ENCODE results near the gene TGFA. TPM values are rescaled to one million over a fixed set of nuclear protein-coding genes. Genes with fewer than 3 reads are reported as not detected.

TGFA gene
- total RNA-seq, 2 donors from 2014 or later = 1.1 to 1.9 TPM

DNA sequence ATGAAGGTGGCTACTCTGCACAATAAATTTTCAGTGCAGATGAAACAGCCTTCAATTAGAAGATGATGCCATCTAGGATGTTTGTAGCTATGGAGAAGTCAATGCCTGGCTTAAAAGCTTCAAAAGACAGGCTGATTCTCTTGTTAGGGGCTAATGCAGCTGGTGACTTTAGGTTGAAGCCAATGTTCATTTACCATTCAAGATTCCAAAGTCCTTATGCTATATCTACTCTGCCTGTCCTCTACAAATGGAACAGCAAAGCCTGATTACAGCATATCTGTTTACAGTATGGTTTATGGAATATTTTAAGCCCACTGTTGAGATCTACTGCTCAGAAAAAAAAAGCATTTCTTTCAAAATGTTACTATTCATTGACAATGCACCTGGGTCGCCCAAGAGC is 15.8 kb downstream of the TGFA start:
- Histone ChIP-seq H3K36me3 (no peaks in the 10 kb centered on the region), H3K9me3 (peaks cover 2% of the 10 kb centered on the region), H3K4me1 (ENCODE audit: control insufficient read depth in 1 of 2, low read depth in 2 of 2) (no peaks in the 10 kb centered on the region), H3K27me3 (replicated peaks; ENCODE audit: insufficient read depth) (no peaks in the 10 kb centered on the region), H3K27ac (no peak overlapping the region), H3K4me3 (no peak overlapping the region)
- DNase-seq (ENCODE audit: low spot score) (no peak), ATAC-seq (ENCODE audit: insufficient number of reproducible peaks, low FRiP score, low read depth) (no peak)
- TF ChIP-seq, protein P1, sequence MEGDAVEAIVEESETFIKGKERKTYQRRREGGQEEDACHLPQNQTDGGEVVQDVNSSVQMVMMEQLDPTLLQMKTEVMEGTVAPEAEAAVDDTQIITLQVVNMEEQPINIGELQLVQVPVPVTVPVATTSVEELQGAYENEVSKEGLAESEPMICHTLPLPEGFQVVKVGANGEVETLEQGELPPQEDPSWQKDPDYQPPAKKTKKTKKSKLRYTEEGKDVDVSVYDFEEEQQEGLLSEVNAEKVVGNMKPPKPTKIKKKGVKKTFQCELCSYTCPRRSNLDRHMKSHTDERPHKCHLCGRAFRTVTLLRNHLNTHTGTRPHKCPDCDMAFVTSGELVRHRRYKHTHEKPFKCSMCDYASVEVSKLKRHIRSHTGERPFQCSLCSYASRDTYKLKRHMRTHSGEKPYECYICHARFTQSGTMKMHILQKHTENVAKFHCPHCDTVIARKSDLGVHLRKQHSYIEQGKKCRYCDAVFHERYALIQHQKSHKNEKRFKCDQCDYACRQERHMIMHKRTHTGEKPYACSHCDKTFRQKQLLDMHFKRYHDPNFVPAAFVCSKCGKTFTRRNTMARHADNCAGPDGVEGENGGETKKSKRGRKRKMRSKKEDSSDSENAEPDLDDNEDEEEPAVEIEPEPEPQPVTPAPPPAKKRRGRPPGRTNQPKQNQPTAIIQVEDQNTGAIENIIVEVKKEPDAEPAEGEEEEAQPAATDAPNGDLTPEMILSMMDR (IDR thresholded peaks at IDR 0.05) = no peak

DNA sequence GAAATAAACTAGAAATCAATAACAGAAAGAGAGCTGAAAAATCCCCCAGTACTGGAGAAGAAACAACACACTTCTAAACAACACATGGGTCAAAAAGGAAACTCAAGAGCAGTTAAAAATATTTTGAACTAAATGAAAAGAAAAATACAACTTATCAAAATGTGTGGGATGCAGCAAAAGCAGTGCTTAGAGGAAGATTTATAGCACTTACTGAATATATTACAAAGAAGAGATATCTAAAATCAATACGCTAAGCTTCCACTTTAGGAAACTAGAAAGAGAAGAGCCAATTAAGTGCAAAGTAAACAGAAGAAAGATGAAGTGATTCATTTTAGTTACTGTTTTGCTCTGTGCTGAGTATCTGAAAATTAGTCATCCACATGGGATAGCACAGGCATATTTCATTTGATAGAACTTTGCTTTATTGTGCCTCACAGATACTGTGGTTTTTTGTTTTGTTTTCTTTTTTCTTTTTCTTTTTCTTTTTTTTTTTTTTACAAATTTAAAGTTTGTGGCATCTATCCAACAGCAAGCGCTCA is 17.0 kb downstream of the TGFA start:
- Histone ChIP-seq H3K27me3 (replicated peaks; ENCODE audit: insufficient read depth) (no peaks in the 10 kb centered on the region), H3K4me1 (ENCODE audit: control insufficient read depth in 1 of 2, low read depth in 2 of 2) (no peaks in the 10 kb centered on the region), H3K9me3 (peaks cover 2% of the 10 kb centered on the region), H3K4me3 (no peak overlapping the region), H3K36me3 (no peaks in the 10 kb centered on the region), H3K27ac (no peak overlapping the region)
- no peak for ATAC-seq (ENCODE audit: insufficient number of reproducible peaks, low FRiP score, low read depth)
- TF ChIP-seq, protein P1 (IDR thresholded peaks at IDR 0.05) = no peak
- no peak for DNase-seq (ENCODE audit: low spot score)

DNA sequence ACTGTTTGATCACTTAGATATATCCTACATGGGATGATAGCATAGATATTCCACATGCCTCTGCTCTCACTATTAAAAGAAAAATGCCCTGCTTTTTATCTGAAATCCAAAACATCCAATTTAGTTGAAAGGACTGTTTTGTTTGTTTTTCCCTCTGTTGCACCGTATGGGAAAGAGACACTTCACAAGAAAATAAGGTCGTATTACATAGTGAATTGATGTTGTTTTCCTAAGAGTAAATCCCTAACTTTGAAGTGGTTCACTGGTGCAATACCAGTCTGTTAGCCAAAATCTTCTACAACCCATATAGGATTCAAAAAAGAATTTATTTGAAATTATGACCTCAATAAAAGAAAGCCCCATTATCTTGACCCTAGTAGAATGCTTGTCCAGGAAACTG is 18.1 kb downstream of the TGFA start:
- no peak overlapping the region for H3K4me3 ChIP-seq
- TF ChIP-seq, protein P1 (IDR thresholded peaks at IDR 0.05) = no peak
- H3K9me3 ChIP-seq = peaks cover 2% of the 10 kb centered on the region
- no peak for ATAC-seq (ENCODE audit: insufficient number of reproducible peaks, low FRiP score, low read depth)
- no peak for DNase-seq (ENCODE audit: low spot score)
- H3K4me1 ChIP-seq (ENCODE audit: control insufficient read depth in 1 of 2, low read depth in 2 of 2) = no peaks in the 10 kb centered on the region
- no peaks in the 10 kb centered on the region for H3K36me3 ChIP-seq
- no peaks in the 10 kb centered on the region for H3K27me3 ChIP-seq (replicated peaks; ENCODE audit: insufficient read depth)
- no peak overlapping the region for H3K27ac ChIP-seq

DNA sequence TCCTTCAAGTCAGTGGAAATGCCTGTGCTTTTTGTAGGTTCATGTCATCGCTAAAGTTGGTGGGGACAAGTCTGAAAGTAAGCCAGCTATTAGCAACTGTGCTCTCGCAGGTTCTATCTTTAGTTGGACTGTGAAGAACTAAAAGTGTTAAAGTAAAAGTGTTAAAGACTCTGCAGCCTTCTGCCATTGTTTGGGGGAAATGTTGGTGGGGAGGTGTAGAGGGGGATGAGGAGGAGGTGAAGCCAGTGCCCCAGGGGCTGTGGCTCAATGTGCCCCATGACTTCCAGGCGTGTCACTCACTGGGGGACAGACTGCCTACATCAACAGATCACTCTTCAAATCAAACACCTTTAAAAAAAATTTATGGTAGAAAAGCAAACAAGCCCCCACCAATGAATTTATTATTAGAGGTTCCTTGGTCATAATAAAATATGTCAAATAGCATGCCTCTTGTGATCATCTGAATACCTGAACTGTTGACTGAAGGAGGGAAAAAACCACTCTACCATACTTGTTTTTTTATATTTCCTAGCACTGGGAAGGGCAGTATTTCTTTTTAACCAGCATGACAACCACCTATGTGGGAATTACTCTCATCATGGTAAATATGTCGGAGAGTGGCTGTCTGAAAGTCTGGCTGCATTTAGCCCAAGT is 19.3 kb downstream of the TGFA start:
- Histone ChIP-seq H3K36me3 (no peaks in the 10 kb centered on the region), H3K9me3 (peaks cover 2% of the 10 kb centered on the region), H3K4me3 (no peak overlapping the region), H3K27ac (no peak overlapping the region), H3K4me1 (ENCODE audit: control insufficient read depth in 1 of 2, low read depth in 2 of 2) (no peaks in the 10 kb centered on the region), H3K27me3 (replicated peaks; ENCODE audit: insufficient read depth) (no peaks in the 10 kb centered on the region)
- TF ChIP-seq, protein P1 (IDR thresholded peaks at IDR 0.05) = no peak
- no peak for ATAC-seq (ENCODE audit: insufficient number of reproducible peaks, low FRiP score, low read depth)
- no peak for DNase-seq (ENCODE audit: low spot score)

DNA sequence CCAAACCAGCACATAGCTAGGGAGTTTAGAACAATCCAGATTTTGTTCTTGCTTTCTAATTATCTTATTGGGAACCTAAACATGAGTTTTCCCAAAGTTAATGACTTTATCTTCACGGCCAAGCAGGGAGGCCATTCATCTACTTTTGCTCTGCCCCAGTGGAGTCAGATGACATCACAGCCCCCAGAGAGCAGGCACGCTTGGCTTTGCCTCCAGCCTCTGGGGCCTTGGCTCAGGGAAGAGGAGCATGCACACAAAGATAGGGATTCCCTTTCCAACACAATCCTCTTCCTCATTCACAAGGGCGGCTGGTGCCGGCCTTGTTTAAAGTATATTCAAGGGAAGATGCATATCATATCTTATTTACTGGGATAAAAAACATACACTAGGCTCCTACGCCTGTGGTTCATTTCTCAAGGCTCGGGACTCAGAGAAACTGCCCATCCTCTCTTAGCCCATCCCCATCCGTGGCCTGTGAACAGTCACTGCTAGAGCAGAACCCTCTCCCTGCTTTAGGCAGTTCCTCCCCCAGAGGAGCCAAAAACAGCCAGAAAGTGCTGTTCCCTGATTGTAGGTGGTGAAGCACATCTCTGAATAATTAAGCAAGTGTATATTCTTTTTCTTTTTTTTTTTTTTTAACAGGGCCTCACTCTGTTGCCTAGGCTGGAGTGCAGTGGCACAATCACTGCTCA is 21.2 kb downstream of the TGFA start:
- ATAC-seq (ENCODE audit: insufficient number of reproducible peaks, low FRiP score, low read depth) (no peak), DNase-seq (ENCODE audit: low spot score) (no peak)
- no peak overlapping the region for H3K4me3 ChIP-seq
- H3K4me1 ChIP-seq (ENCODE audit: control insufficient read depth in 1 of 2, low read depth in 2 of 2) = no peaks in the 10 kb centered on the region
- H3K9me3 ChIP-seq = peaks cover 2% of the 10 kb centered on the region
- TF ChIP-seq, protein P1 (IDR thresholded peaks at IDR 0.05) = no peak
- no peaks in the 10 kb centered on the region for H3K27me3 ChIP-seq (replicated peaks; ENCODE audit: insufficient read depth)
- H3K36me3 ChIP-seq = no peaks in the 10 kb centered on the region
- H3K27ac ChIP-seq = no peak overlapping the region

Measured in thoracic aorta (tissue), 2 donors.